Naive B cell (primary cell): ENCODE data around the gene KRTAP10-7. TPM values are rescaled to one million over a fixed set of nuclear protein-coding genes. Genes with fewer than 3 reads are reported as not detected.
"Not testable (repeated sequence)": the region's sequence is repeated elsewhere in the genome, so short reads cannot be mapped to it uniquely, and the experiment has no call there.

Experiments
- ATAC-seq, 2 donors: fragments of 150-1000 bp; cut with Tn5 transposase; 2 replicates each; pipeline ENCODE4 v1.10.0; 2021; ENCODE audit warnings: low read depth in 2 of 2, mild to moderate bottlenecking in 2 of 2, moderate library complexity in 2 of 2
- DNase-seq: peaks from one replicate; pipeline ENCODE4 v3.0.0; 2022
- H3K27ac Mint-ChIP-seq, 6 donors: one replicate each; pipeline ENCODE4 v1.8.0; 2020 to 2022; ENCODE audit warnings: mild to moderate bottlenecking in 6 of 6, mixed read lengths in 6 of 6, moderate library complexity in 5 of 6, inconsistent platforms in 2 of 6
- H3K27me3 Mint-ChIP-seq, 3 donors: one replicate each; pipeline ENCODE4 v1.8.0; 2021 to 2022; ENCODE audit warnings: mixed read lengths in 3 of 3, mild to moderate bottlenecking in 1 of 3
- H3K36me3 Mint-ChIP-seq, 2 donors: one replicate each; pipeline ENCODE4 v1.8.0; 2020 to 2022; ENCODE audit warnings: mixed read lengths in 2 of 2, inconsistent platforms in 1 of 2, mild to moderate bottlenecking in 1 of 2
- H3K4me1 Mint-ChIP-seq, 3 donors: one replicate each; pipeline ENCODE4 v1.8.0; 2020 to 2022; ENCODE audit warnings: mixed read lengths in 3 of 3, inconsistent platforms in 1 of 3, mild to moderate bottlenecking in 1 of 3, moderate library complexity in 1 of 3
- H3K4me3 Mint-ChIP-seq, 8 donors: one replicate each; pipeline ENCODE4 v1.8.0; 2020 to 2022; ENCODE audit warnings: mild to moderate bottlenecking in 8 of 8, mixed read lengths in 8 of 8, moderate library complexity in 8 of 8, inconsistent platforms in 2 of 8
- H3K9me3 Mint-ChIP-seq, 7 donors: one replicate each; pipeline ENCODE4 v1.8.0; 2020 to 2022; ENCODE audit warnings: mixed read lengths in 7 of 7, mild to moderate bottlenecking in 5 of 7, inconsistent platforms in 2 of 7, moderate library complexity in 1 of 7
- polyA plus RNA-seq, 6 donors: library from polyadenylated mRNA; unstranded; fragments of 300-500 nt; fragmentation: Illumina TruSeq; gene quantifications; one replicate each; pipeline ENCODE4 v1.2.3, GENCODE V29; 2021; ENCODE audit warnings: low read depth in 6 of 6

KRTAP10-7 gene
- polyA plus RNA-seq, 6 donors from 2014 or later: not detected

DNA sequence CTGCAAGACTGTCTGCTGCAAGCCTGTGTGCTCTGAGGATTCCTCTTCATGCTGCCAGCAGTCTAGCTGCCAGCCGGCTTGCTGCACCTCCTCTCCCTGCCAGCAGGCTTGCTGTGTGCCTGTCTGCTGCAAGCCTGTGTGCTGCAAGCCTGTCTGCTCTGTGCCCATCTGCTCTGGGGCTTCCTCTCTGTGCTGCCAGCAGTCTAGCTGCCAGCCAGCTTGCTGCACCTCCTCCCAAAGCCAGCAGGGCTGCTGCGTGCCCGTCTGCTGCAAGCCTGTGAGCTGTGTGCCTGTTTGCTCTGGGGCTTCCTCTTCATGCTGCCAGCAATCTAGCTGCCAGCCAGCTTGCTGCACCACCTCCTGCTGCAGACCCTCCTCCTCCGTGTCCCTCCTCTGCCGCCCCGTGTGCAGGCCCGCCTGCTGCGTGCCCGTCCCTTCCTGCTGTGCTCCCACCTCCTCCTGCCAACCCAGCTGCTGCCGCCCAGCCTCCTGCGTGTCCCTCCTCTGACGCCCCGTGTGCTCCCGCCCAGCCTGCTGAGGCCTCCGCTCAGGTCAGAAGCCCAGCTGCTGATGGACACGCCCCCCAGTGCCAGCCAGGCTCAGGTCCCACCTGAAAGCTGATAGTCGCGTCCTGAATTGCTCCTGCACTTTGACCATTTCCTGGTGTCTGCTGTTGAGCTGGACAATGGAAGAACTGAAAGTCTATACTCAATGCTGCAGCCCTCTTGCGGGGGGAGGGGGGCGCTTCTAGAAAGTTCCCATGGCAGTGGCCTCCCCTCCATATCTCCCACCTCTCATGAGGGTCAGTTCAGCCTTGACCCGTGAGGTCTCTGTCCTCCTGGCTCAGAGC is 25.7 kb upstream of the KRTAP10-7 start:
- Mint-ChIP-seq H3K9me3 (peaks cover 9 to 32% (median 22%) of the 10 kb centered on the region in 7 donors), H3K4me1 (peaks cover 0 to 8% (median 3%) of the 10 kb centered on the region in 3 donors), H3K27ac (peak overlapping the region in 2 of 6 donors; percentile 44 to 83), H3K27me3 (peaks cover 21 to 70% (median 50%) of the 10 kb centered on the region in 3 donors), H3K4me3 (no peak overlapping the region), H3K36me3 (peaks cover 11 to 34% of the 10 kb centered on the region in 2 donors)
- no peak for DNase-seq
- ATAC-seq: no peak

DNA sequence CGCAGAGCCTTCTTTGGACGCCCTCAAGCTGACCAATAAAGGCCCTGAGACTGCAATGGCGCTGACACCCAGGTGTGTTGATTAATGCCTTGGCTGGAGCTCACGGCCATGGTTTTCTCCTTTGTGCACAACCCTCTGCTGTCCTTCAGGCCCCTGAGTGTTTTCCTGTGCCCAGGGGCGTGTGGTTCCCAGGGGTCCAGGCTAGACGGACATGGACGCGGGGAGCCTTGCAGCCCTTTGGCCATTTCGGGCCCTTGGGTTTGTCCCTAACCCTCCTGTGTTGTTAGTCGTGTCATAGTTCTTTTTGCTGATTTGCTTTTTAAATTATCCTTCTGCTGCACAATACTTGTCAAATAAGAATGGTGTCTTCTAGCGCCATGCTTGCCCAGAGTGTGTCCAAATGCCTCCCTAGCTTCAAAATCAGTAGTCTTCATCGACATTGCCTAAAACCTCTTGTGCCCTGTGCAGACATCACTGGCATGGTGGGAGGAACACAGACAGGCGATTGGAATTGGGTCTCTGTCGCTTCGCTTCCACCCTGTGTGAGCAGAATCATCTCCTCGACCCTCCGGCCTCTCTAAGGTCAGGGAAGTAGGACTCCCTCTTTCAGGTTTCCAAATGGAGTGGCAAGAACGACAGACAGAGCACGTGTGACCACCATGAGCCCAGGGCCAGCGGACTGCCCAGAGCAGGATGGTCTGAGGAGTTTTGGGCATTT is 24.9 kb upstream of the KRTAP10-7 start:
- Mint-ChIP-seq H3K9me3 (peaks cover 15 to 39% (median 28%) of the 10 kb centered on the region in 7 donors), H3K4me1 (peaks cover 0 to 8% (median 3%) of the 10 kb centered on the region in 3 donors), H3K36me3 (peaks cover 11 to 42% of the 10 kb centered on the region in 2 donors), H3K27me3 (peaks cover 21 to 73% (median 50%) of the 10 kb centered on the region in 3 donors), H3K27ac (peak overlapping the region in 2 of 6 donors; percentile 5 to 44), H3K4me3 (no peak overlapping the region)
- ATAC-seq (no peak), DNase-seq (no peak)

DNA sequence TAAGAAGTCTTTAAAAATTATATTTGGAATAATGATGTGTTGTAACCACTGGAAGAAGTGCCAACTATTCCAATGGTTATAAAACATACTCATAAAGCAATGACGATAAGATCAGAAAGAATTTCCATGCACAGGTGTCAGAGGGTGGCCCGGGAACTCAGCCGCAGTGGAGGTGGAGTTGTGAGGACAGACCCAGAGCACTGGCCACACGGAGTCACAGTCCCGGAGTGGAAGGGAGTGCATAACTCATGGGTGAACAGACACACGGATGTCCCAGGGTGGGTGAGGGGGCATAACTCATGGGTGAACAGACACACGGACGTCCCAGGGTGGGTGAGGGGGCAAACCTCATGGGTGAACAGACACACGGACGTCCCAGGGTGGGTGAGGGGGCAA is 24.4 kb upstream of the KRTAP10-7 start:
- ATAC-seq: no peak
- no peak overlapping the region for H3K4me3 Mint-ChIP-seq
- peaks cover 17 to 48% of the 10 kb centered on the region in 2 donors for H3K36me3 Mint-ChIP-seq
- H3K9me3 Mint-ChIP-seq: peaks cover 17 to 43% (median 32%) of the 10 kb centered on the region in 7 donors
- peaks cover 0 to 8% (median 3%) of the 10 kb centered on the region in 3 donors for H3K4me1 Mint-ChIP-seq
- peaks cover 16 to 72% (median 52%) of the 10 kb centered on the region in 3 donors for H3K27me3 Mint-ChIP-seq
- H3K27ac Mint-ChIP-seq: peak overlapping the region in 1 of 6 donors; percentile 22
- no peak for DNase-seq

DNA sequence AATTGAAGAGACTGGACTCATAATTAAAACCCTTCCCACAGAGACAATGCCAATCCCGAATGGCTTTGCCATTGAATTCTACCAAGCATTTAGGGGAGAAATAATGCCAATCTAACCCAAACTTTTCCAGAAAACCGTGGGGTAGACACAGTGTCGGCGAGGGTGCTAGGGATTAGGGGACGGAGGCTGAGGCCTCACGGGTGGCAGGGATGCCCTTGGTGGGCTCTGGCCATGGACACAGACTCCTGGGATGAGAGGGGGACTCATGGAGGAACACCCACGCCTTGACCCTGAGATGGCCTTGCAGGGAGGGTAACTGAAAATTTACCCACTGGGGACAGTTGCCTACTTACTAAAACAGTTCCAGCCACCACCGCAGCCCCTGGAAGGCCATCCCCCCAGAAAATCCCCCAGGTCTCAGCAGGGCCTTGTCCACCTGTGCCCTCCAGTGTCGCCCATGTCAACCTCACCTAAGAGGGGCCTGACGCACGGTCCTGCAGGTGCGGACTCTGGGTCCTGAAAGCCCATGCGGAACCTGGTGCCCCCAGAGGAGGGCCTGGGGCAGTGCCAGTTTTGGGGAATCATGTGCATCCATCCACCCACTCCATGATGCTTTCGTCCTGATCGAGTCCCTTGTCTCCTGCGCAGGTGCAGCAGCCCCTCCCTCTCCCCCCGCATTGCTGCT is 21.9 kb upstream of the KRTAP10-7 start:
- Mint-ChIP-seq H3K9me3 (peaks cover 24 to 62% (median 54%) of the 10 kb centered on the region in 7 donors), H3K36me3 (peaks cover 25 to 65% of the 10 kb centered on the region in 2 donors), H3K27me3 (peaks cover 8 to 55% (median 49%) of the 10 kb centered on the region in 3 donors), H3K4me3 (no peak overlapping the region), H3K27ac (no peak overlapping the region), H3K4me1 (peaks cover 0 to 8% (median 3%) of the 10 kb centered on the region in 3 donors)
- DNase-seq (no peak), ATAC-seq (no peak)

DNA sequence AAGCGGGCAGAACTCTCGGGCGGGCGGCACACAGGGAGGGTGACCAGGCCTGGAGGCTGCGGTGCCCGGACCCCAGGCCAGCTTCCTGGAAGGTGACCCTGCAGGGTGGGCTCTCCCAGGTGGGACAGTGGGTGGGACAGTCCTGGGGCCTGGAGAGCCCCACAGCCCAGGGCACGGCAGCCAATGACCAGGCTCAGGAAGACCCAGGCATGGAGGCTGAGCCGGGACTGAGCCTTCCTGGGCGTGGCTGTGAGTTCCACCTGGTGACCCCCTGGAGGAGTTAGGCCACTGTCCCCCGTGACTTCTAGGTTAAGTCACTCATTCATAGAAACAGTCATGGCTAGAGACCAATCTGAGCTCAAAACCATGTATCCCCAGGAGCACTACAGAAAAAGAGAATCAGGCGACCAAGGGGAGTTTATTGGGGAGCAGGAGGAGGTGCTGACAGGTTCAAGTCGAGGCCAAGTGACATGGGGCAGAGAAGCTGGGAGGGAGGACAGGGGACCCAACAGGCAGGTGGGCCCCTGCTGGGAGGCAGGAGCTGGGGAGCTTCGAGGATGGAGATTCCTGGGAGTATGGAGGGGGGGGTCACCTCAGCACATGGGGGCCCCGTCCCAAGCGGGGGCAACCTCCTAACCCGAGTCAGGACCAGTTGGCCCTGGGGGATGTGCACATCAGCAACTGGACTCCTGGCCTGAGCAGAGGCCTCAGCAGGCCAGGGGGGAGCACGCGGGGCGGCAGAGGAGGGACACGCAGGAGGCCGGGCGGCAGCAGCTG is 21.2 kb upstream of the KRTAP10-7 start:
- no peak for ATAC-seq
- no peak for DNase-seq
- Mint-ChIP-seq H3K4me3 (no peak overlapping the region), H3K27ac (no peak overlapping the region), H3K27me3 (peaks cover 11 to 55% (median 54%) of the 10 kb centered on the region in 3 donors), H3K9me3 (peaks cover 24 to 64% (median 54%) of the 10 kb centered on the region in 7 donors), H3K4me1 (peaks cover 0 to 8% (median 3%) of the 10 kb centered on the region in 3 donors), H3K36me3 (peaks cover 25 to 65% of the 10 kb centered on the region in 2 donors)

DNA sequence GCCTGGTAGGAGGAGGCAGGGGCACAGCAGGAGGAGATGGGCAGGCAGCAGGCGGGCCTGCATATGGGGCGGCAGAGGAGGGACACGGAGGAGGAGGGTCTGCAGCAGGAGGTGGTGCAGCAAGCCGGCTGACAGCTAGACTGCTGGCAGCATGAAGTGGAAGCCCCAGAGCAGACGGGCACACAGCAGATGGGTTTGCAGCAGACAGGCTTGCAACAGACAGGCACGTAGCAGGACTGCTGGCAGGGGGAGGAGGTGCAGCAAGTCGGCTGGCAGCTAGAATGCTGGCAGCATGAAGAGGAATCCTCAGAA is 20.6 kb upstream of the KRTAP10-7 start:
- ATAC-seq (no peak), DNase-seq (no peak)
- Mint-ChIP-seq H3K27ac (no peak overlapping the region), H3K4me3 (no peak overlapping the region), H3K36me3 (peaks cover 25 to 65% of the 10 kb centered on the region in 2 donors), H3K9me3 (peaks cover 24 to 64% (median 54%) of the 10 kb centered on the region in 7 donors), H3K27me3 (peaks cover 14 to 55% (median 53%) of the 10 kb centered on the region in 3 donors), H3K4me1 (peaks cover 0 to 3% (median 2%) of the 10 kb centered on the region in 3 donors)

DNA sequence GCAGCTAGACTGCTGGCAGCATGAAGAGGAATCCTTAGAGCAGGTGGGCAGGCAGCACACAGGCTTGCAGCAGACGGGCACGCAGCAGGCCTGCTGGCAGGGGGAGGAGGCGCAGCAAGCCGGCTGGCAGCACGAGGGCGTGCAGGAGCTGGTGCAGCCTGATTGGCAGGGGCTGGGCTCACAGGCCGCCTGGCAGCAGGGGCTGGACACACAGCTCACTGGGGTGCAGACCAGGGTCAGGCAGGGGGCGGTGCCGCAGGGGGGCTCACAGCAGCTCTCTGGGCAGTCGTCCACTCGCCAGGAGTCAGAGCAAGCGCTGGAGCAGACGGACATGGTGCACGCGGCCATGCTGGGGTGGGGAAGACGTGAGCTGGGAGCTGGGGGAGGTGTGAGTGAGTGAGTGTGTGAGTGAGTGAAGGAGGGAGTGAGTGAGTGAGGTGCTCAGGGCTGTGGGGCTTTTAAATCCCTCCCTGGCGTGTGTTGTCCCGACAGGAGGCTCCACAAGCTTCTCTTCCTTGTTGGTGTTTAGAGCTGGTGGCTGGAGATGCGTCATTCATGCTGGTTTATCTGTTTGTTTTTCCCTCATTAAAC is 20.1 kb upstream of the KRTAP10-7 start, which contains the start of gene KRTAP10-5:
Gene KRTAP10-5, minus strand, starts transcription at position 374 of the 591 bp plus-strand sequence. Its CDS starts 26 bp downstream, at position 348.
- not testable (repeated sequence) for H3K4me3 Mint-ChIP-seq, DNase-seq, ATAC-seq, H3K27ac Mint-ChIP-seq, H3K4me1 Mint-ChIP-seq
- Mint-ChIP-seq H3K36me3 (peaks cover 25 to 68% of the 10 kb centered on the region in 2 donors), H3K27me3 (peaks cover 17 to 55% (median 52%) of the 10 kb centered on the region in 3 donors), H3K9me3 (peaks cover 25 to 66% (median 57%) of the 10 kb centered on the region in 7 donors)

DNA sequence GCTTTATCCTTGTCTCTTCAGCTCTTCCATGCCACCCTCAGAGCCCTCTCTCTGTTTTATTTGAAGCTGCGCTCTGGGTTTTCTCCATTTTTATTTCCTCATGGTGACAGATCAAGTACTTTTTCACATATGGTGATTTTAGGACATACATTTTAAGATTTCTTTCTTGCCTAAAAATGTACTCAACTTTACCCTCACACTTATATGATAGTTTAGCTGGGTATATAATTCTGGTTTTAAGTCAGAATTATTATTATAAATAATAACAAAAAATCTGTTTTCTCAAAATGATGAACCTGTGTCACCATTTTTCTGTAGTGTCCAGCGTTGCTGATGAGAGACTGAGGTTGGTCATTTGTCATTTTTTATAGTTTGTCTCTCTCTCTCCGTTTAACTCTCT is 19.2 kb upstream of the KRTAP10-7 start:
- no peak overlapping the region for H3K27ac Mint-ChIP-seq
- H3K9me3 Mint-ChIP-seq: peaks cover 25 to 64% (median 54%) of the 10 kb centered on the region in 7 donors
- DNase-seq (no peak), ATAC-seq (no peak)
- H3K36me3 Mint-ChIP-seq: peaks cover 20 to 74% of the 10 kb centered on the region in 2 donors
- H3K4me1 Mint-ChIP-seq: no peaks in the 10 kb centered on the region
- H3K27me3 Mint-ChIP-seq: peaks cover 17 to 56% (median 52%) of the 10 kb centered on the region in 3 donors
- H3K4me3 Mint-ChIP-seq: no peak overlapping the region

DNA sequence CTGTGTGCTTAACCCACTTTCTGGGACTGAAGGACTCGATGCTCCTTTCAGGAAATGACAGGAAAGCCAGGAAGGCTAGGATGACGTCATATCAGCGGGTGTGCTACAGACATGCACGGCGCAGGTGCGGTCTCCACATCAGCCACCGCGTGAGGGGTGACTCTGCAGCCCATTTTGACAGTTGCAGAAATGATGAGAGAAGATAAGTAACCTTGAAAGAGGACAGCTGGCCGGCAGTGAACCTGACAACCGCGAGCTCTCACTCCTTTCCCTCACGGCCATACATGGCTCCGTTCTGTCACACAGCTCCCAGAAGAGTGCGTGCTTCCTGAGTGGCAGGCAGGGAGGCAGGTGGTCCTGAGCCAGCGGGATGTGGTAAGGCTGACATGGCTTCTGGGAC is 18.3 kb upstream of the KRTAP10-7 start:
- ATAC-seq: no peak
- Mint-ChIP-seq H3K27ac (no peak overlapping the region), H3K27me3 (peaks cover 25 to 64% (median 61%) of the 10 kb centered on the region in 3 donors), H3K9me3 (peaks cover 23 to 58% (median 48%) of the 10 kb centered on the region in 7 donors), H3K4me3 (no peak overlapping the region), H3K4me1 (no peaks in the 10 kb centered on the region), H3K36me3 (peaks cover 20 to 68% of the 10 kb centered on the region in 2 donors)
- DNase-seq: no peak

DNA sequence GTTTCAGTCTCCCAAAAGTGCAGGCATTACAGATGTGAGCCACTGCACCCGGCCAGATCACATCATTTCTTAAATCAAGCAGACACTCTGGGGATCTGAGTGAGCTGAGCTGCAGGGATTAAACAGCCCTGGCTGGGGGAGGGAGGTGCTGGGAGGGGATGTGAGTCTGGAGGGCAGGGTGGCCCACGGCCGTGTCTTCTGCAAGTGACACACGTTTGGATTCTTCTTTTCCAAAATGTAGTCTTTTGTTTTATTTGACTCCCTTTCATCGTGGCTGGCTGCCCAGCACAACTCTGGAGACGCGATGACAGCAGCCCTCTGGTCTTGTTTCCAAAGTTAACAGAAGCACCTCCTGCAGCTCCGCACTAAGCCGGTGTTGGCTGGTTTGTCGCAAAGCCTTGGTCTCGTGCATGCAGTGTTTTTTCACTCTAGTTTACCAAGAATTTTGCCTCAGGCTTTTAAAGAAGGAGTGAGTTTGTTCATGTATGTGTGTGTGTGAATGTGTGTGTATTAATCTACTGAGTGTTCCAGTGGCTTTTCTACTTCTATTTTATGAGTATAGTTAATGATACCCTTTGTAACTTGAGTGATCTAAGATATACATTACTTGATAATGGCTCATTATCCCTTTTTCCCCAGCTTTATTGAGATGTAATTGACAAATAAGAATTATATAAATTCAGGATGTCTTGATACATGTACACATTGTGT is 17.2 kb upstream of the KRTAP10-7 start:
- Mint-ChIP-seq H3K4me3 (no peak overlapping the region), H3K4me1 (no peaks in the 10 kb centered on the region), H3K9me3 (peaks cover 22 to 46% (median 37%) of the 10 kb centered on the region in 7 donors), H3K27ac (peak overlapping the region in 1 of 6 donors; percentile 35), H3K27me3 (peaks cover 31 to 69% (median 69%) of the 10 kb centered on the region in 3 donors), H3K36me3 (peaks cover 15 to 56% of the 10 kb centered on the region in 2 donors)
- DNase-seq (no peak), ATAC-seq (no peak)

DNA sequence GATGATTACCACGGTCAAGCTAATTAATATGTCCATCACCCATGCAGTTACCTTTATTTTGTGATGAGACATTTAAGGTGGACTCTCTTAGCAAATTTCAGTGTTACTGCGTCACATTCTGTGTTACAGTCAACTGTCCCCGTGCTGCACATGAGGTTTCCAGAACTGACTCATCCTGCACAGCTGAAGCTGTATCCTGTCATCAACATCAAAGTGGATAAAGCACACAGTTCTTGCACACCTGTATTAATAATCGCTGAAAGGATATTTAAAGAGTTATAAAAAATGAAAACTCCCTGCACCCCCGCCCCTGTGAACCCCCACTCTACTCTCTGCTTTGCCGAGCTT is 16.6 kb upstream of the KRTAP10-7 start:
- DNase-seq (no peak), ATAC-seq (no peak)
- Mint-ChIP-seq H3K4me3 (no peak overlapping the region), H3K9me3 (peaks cover 22 to 43% (median 36%) of the 10 kb centered on the region in 7 donors), H3K4me1 (no peaks in the 10 kb centered on the region), H3K36me3 (peaks cover 14 to 55% of the 10 kb centered on the region in 2 donors), H3K27ac (no peak overlapping the region), H3K27me3 (peaks cover 31 to 69% (median 66%) of the 10 kb centered on the region in 3 donors)
